ENCODE measurements around the gene SLC6A6.

DNA sequence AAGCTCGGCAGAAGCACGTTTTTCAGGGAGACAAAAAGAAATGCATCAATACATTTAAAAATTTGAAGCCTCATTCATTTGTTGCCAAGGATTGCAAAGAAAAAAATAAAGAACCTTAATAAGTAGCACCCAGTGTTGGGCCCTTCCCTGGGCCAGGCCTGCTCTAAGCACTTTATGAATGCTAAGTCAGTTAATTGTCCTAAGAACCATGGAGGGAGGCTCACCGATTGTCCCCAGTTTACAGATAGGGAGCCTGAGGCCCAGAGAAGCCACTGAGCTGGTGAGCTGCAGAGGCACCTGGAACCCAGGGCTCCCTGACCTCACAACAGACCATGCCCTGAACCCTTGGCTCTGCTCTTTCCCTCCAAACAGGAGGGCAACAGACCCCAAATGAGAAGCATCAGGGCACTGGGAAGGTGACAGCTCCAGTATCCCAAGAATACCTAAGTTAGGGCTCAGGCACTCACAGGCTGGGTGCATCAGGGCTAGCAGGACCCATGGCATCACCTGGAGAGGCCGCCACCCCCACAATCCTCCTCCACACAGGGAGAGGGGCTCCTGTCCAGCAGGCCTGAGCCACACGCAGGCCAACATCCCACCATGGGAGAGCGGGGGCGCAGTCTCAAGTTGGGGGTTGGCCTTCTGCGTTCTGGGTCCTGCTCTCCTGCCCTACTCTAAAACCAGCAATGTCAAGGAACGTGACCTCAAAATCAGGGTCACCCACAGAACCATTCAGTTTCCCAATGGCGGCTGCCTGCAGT lies 133.8 kb downstream of the SLC6A6 start:
- TF ChIP-seq SUZ12 (IDR thresholded peaks at IDR 0.05; ENCODE audit: extremely low read depth, insufficient read depth, insufficient read length), result no peak
- TF ChIP-seq ZNF274 (IDR thresholded peaks at IDR 0.05; ENCODE audit: low read depth, low read length), result no peak
